GM12878 (cell line): ENCODE data around the gene CDH4. TPM values are rescaled to one million over a fixed set of nuclear protein-coding genes. Genes with fewer than 3 reads are reported as not detected.

ENCODE experiments used
- ATAC-seq: fragments of 200-7000 bp; cut with Tn5 transposase; 3 replicates; pipeline ENCODE4 v1.9.1; 2020; ENCODE audit warnings: mild to moderate bottlenecking, moderate library complexity
- BruUV-seq: library from RNA; stranded (reverse); fragments of 400-500 nt; replicated peaks from 2 replicates; lab custom pipeline; 2021; lab: Mats Ljungman, UMichigan
- CTCF ChIA-PET: fragments of 300-600 bp; sonication (Branson Sonifier 250); formaldehyde crosslinking; extraction: SDS; loops from one replicate; lab custom pipeline; 2021; ENCODE audit warnings: inconsistent platforms; lab: Yijun Ruan, JAX
- POLR2A ChIA-PET: fragments of 350-600 bp; formaldehyde crosslinking; extraction: SDS; loops from one replicate; lab custom pipeline; 2021; ENCODE audit warnings: inconsistent platforms; lab: Charles Lee
- RAD21 ChIA-PET: fragments of 300-600 bp; sonication (Branson Sonifier 250); formaldehyde crosslinking; loops from one replicate; lab custom pipeline; 2023; ENCODE audit warnings: antibody characterized with exemption; ENCODE audit not compliant: unreplicated experiment; lab: Charles Lee
- SMC1A ChIA-PET: fragments of 300-600 bp; sonication (Branson Sonifier 250); formaldehyde crosslinking; loops from one replicate; lab custom pipeline; 2023; ENCODE audit not compliant: unreplicated experiment, uncharacterized antibody; lab: Charles Lee
- DNase-seq: peaks from one replicate; pipeline ENCODE4 v3.0.0-alpha.2; 2011; ENCODE audit warnings: low read depth, low spot score
- FAIRE-seq: peaks from 3 replicates; lab custom pipeline; 2011; peaks lifted over from hg19 to GRCh38; lab: Jason Lieb, UNC
- H2AFZ ChIP-seq: 2 replicates; pipeline ENCODE4 v1.6.0; 2011; ENCODE audit warnings: low read depth, low read length, control low read depth; ENCODE audit not compliant: control insufficient read depth
- H3K27ac ChIP-seq: 2 replicates; pipeline ENCODE4 v1.5.1; 2011; ENCODE audit warnings: control low read depth; ENCODE audit not compliant: control insufficient read depth, insufficient read depth
- H3K27me3 ChIP-seq, 2 experiments: replicated peaks in 1 of 2; 2 replicates each; pipeline versions ENCODE4 v1.6.0 to v1.6.1; 2011; ENCODE audit warnings: low read length in 1 of 2; ENCODE audit not compliant: control insufficient read depth in 2 of 2, insufficient read depth in 2 of 2
- H3K36me3 ChIP-seq, 2 experiments: 2 replicates each; pipeline ENCODE4 v1.5.1; 2011; ENCODE audit warnings: low read length in 1 of 2; ENCODE audit not compliant: control insufficient read depth in 2 of 2, insufficient read depth in 2 of 2
- H3K4me1 ChIP-seq: 2 replicates; pipeline ENCODE4 v1.6.1; 2011; ENCODE audit warnings: mild to moderate bottlenecking, low read length, moderate library complexity, mixed read lengths; ENCODE audit not compliant: control insufficient read depth, insufficient read depth
- H3K4me2 ChIP-seq: 2 replicates; pipeline ENCODE4 v1.6.0; 2011; ENCODE audit warnings: control low read depth; ENCODE audit not compliant: control insufficient read depth, insufficient read depth
- H3K4me3 ChIP-seq: fragments of 200-600 bp; sonication (generic); 2 replicates; pipeline ENCODE4 v1.5.1; 2016
- H3K79me2 ChIP-seq: 2 replicates; pipeline ENCODE4 v1.6.0; 2011; ENCODE audit warnings: low read length; ENCODE audit not compliant: control insufficient read depth, insufficient read depth
- H3K9ac ChIP-seq: 2 replicates; pipeline ENCODE4 v1.8.0; 2011; ENCODE audit warnings: low read length, control low read depth, mixed read lengths; ENCODE audit not compliant: control insufficient read depth, insufficient read depth
- H3K9me3 ChIP-seq: replicated peaks from 3 replicates; pipeline ENCODE4 v1.5.1; 2011; ENCODE audit warnings: mild to moderate bottlenecking, low read length; ENCODE audit not compliant: control insufficient read depth, insufficient read depth
- H4K20me1 ChIP-seq: 2 replicates; pipeline ENCODE4 v1.6.0; 2011; ENCODE audit not compliant: control insufficient read depth, insufficient read depth
- IRF4 ChIP-seq: IDR thresholded peaks from 2 replicates; pipeline ENCODE4 v1.6.1; 2011; ENCODE audit warnings: low read depth, low read length
- WGBS: methylation state at CpG from one replicate; pipeline ENCODE4 v1.1.6; 2016; ENCODE audit warnings: low lambda C conversion rate; ENCODE audit not compliant: insufficient replicate concordance, insufficient coverage; ENCODE audit errors: missing lambda C conversion rate; 5-methylcytosine and 5-hydroxymethylcytosine counted together
- in situ Hi-C: fragments of 300-500 bp; cut with MboI; formaldehyde crosslinking; loops from 9 replicates; pipeline ENCODE4 v1.14.3; 2018; ENCODE audit warnings: mixed read lengths
- intact Hi-C: fragments of 100-400 bp; cut with micrococcal nuclease; formaldehyde crosslinking; loops from one replicate; pipeline ENCODE4 v1.14.2; 2022; ENCODE audit not compliant: unreplicated experiment
- polyA plus RNA-seq, 11 experiments: library from polyadenylated mRNA; depleted of rRNA in 4 of 11; unstranded in 6 of 11; stranded (reverse) in 5 of 11; fragments of >200 nt; fragmentation: Nextera tagmentation in 4 of 11; fragmentation: Illumina TruSeq in 1 of 11; extraction: Ambion mirVana in 4 of 11; extraction: Trizol in 1 of 11; gene quantifications; 1 replicate in 1 of 11; 2 replicates in 10 of 11; pipeline versions ENCODE4 v1.2.1 to v1.2.3, GENCODE V29; 2011 to 2016; ENCODE audit warnings: inconsistent platforms in 2 of 11, missing spikeins in 2 of 11, low read depth in 1 of 11
- total RNA-seq, 4 experiments: library from RNA; depleted of rRNA in 3 of 4; stranded (reverse); fragments of >200 nt in 3 of 4; fragmentation: Illumina TruSeq in 1 of 4; extraction: Trizol in 1 of 4; gene quantifications; 2 replicates each; pipeline versions ENCODE4 v1.2.1 to v1.2.3, GENCODE V29; 2013 to 2021
- TF ChIP-seq, protein P1 (sequence below): IDR thresholded peaks from 2 replicates; pipeline ENCODE4 v1.6.1; 2012; ENCODE audit warnings: improper control_type of control experiment, low read depth, low read length; ENCODE audit not compliant: insufficient replicate concordance

The CDH4 gene
- total and polyA plus RNA-seq, 10 of the 15 experiments (the other 5 are each of a cell fraction or from before 2014, with no cell fraction given), result not detected

DNA sequence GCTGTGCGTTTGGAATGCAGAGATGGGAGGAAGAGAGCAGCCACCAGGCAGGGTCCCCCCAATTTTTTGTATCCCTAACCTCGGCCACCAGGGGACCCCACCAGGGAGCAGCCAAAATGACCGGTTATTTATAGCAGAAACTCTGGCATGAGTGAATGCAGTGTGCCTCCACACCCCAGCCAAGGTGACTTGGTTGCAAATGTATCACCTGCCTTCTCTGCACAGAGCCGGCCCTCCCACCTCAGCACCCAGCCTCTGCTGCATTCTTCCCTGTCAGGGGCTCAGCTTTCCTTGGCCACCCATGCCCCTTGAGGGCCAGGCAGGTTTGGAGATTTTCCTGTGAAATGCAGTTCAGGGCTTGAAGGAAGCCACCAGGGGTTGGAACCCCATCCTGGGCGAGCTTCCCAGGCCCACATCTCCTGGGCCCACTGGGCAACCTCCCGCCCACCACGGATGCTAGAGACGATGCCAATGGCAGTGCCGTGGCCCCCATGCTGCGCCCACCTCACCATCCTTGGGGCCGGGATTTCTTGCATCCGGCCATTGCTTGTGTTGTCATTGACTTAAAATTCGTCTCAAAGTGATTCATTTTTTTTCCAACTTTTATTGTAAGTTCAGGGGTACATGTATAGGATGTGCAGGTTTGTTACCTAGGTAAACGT, 522.0 kb downstream of the CDH4 start:
- in situ Hi-C loops (no loop called here), intact Hi-C loops (no loop called here)
- Histone ChIP-seq H3K9me3 (no peaks in the 10 kb centered on the region), H3K4me3 (no peak overlapping the region), H3K4me2 (no peak overlapping the region), H3K36me3 (no peaks in the 10 kb centered on the region), H4K20me1 (no peaks in the 10 kb centered on the region), H3K79me2 (no peaks in the 10 kb centered on the region), H3K9ac (no peak overlapping the region), H2AFZ (no peak overlapping the region)
- ChIA-PET RAD21 (no interaction called here), POLR2A (no interaction called here)
- TF ChIP-seq, protein P1, sequence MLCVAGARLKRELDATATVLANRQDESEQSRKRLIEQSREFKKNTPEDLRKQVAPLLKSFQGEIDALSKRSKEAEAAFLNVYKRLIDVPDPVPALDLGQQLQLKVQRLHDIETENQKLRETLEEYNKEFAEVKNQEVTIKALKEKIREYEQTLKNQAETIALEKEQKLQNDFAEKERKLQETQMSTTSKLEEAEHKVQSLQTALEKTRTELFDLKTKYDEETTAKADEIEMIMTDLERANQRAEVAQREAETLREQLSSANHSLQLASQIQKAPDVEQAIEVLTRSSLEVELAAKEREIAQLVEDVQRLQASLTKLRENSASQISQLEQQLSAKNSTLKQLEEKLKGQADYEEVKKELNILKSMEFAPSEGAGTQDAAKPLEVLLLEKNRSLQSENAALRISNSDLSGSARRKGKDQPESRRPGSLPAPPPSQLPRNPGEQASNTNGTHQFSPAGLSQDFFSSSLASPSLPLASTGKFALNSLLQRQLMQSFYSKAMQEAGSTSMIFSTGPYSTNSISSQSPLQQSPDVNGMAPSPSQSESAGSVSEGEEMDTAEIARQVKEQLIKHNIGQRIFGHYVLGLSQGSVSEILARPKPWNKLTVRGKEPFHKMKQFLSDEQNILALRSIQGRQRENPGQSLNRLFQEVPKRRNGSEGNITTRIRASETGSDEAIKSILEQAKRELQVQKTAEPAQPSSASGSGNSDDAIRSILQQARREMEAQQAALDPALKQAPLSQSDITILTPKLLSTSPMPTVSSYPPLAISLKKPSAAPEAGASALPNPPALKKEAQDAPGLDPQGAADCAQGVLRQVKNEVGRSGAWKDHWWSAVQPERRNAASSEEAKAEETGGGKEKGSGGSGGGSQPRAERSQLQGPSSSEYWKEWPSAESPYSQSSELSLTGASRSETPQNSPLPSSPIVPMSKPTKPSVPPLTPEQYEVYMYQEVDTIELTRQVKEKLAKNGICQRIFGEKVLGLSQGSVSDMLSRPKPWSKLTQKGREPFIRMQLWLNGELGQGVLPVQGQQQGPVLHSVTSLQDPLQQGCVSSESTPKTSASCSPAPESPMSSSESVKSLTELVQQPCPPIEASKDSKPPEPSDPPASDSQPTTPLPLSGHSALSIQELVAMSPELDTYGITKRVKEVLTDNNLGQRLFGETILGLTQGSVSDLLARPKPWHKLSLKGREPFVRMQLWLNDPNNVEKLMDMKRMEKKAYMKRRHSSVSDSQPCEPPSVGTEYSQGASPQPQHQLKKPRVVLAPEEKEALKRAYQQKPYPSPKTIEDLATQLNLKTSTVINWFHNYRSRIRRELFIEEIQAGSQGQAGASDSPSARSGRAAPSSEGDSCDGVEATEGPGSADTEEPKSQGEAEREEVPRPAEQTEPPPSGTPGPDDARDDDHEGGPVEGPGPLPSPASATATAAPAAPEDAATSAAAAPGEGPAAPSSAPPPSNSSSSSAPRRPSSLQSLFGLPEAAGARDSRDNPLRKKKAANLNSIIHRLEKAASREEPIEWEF, result no peak
- no peak for TF ChIP-seq IRF4
- TF ChIP-seq, all 136 proteins: peak for 0
- no TSS peak for BruUV-seq
- SMC1A ChIA-PET, result no interaction called here
- CTCF ChIA-PET, result no interaction called here
- DNase-seq (no peak), ATAC-seq (no peak), FAIRE-seq (no peak)
- WGBS, result 14% methylated on average over 14 of the region's 14 CpGs
- H3K4me1 ChIP-seq, result no peaks in the 10 kb centered on the region
- no peaks in the 10 kb centered on the region for H3K27me3 ChIP-seq
- H3K27ac ChIP-seq, result no peak overlapping the region
